M059J (cell line): ENCODE results near the gene ARHGAP45. TPM values are rescaled to one million over a fixed set of nuclear protein-coding genes. Genes with fewer than 3 reads are reported as not detected.
A peak's percentile ranks its signal among the peaks of the same experiment; 100 is the strongest.
"Not testable (repeated sequence)": the region's sequence is repeated elsewhere in the genome, so short reads cannot be mapped to it uniquely, and the experiment has no call there.

Source experiments
- DNase-seq: peaks from one replicate; pipeline ENCODE4 v3.0.0-alpha.2; 2012; ENCODE audit warnings: low read depth
- total RNA-seq: library from RNA; depleted of rRNA; stranded (reverse); fragments of >200 nt; shearing (Covaris generic); gene quantifications from 2 replicates; pipeline ENCODE4 v1.2.3, GENCODE V29; 2014

Gene ARHGAP45
- total RNA-seq, 1 experiment from 2014 or later: 40.8 TPM

- peak; percentile 68 for DNase-seq
These were observed 37.5 kb downstream of the ARHGAP45 start for GRCh38 chr19:1104311-1105007.

GRCh38 chr19:1105008-1105872 lies 38.3 kb downstream of the ARHGAP45 start:
- DNase-seq: no peak

- DNase-seq: no peak
These were observed 39.2 kb downstream of the ARHGAP45 start for GRCh38 chr19:1105873-1106840.

GRCh38 chr19:1106841-1107660 lies 40.1 kb downstream of the ARHGAP45 start:
- peak; percentile 74 for DNase-seq

GRCh38 chr19:1107661-1108261 lies 40.8 kb downstream of the ARHGAP45 start:
- DNase-seq: no peak

- no peak for DNase-seq
These were observed 41.5 kb downstream of the ARHGAP45 start for GRCh38 chr19:1108291-1109031.

- DNase-seq: no peak
These were observed 42.1 kb downstream of the ARHGAP45 start for GRCh38 chr19:1109032-1109551.

- no peak for DNase-seq
These were observed 43.0 kb downstream of the ARHGAP45 start for GRCh38 chr19:1109697-1110671.

GRCh38 chr19:1110809-1111640 lies 44.1 kb downstream of the ARHGAP45 start:
- peak; percentile 62 for DNase-seq

GRCh38 chr19:1111641-1112267 lies 44.8 kb downstream of the ARHGAP45 start:
- no peak for DNase-seq

GRCh38 chr19:1112268-1113029 lies 45.5 kb downstream of the ARHGAP45 start:
- DNase-seq: no peak

- peak; percentile 49 for DNase-seq
These were observed 46.3 kb downstream of the ARHGAP45 start for GRCh38 chr19:1113030-1113985.

GRCh38 chr19:1113986-1114483 lies 47.1 kb downstream of the ARHGAP45 start:
- DNase-seq: no peak

- DNase-seq: not testable (repeated sequence)
These were observed 47.8 kb downstream of the ARHGAP45 start for GRCh38 chr19:1114728-1115127.
